Esophagus (tissue), 2 donors: ENCODE results near the gene CCDC54. TPM values are rescaled to one million over a fixed set of nuclear protein-coding genes. Genes with fewer than 3 reads are reported as not detected.

Source experiments
- H3K27ac ChIP-seq, 2 donors: one replicate each; pipeline ENCODE4 v1.5.1; 2013; ENCODE audit warnings: low read depth in 2 of 2, mild to moderate bottlenecking in 2 of 2, inconsistent platforms in 1 of 2, low read length in 1 of 2, moderate library complexity in 1 of 2
- H3K27me3 ChIP-seq, 2 donors: one replicate each; pipeline ENCODE4 v1.6.1; 2013; ENCODE audit warnings: low read length in 2 of 2, control low read depth in 1 of 2, mild to moderate bottlenecking in 1 of 2; ENCODE audit not compliant: insufficient read depth in 2 of 2, control insufficient read depth in 1 of 2
- H3K36me3 ChIP-seq, 2 donors: one replicate each; pipeline ENCODE4 v1.6.1; 2013; ENCODE audit warnings: low read length in 1 of 2; ENCODE audit not compliant: control insufficient read depth in 2 of 2, insufficient read depth in 2 of 2
- H3K4me1 ChIP-seq, 2 donors: one replicate each; pipeline ENCODE4 v1.6.1; 2013; ENCODE audit warnings: low read length in 1 of 2; ENCODE audit not compliant: control insufficient read depth in 2 of 2, insufficient read depth in 2 of 2
- H3K4me3 ChIP-seq, 2 donors: one replicate each; pipeline ENCODE4 v1.5.1; 2013; ENCODE audit warnings: low read length in 2 of 2, mild to moderate bottlenecking in 2 of 2, low read depth in 1 of 2, moderate library complexity in 1 of 2
- H3K9me3 ChIP-seq, 2 donors: one replicate each; pipeline ENCODE4 v1.6.1; 2013; ENCODE audit warnings: mild to moderate bottlenecking in 2 of 2, low read depth in 1 of 2, low read length in 1 of 2, moderate library complexity in 1 of 2; ENCODE audit not compliant: control insufficient read depth in 2 of 2, insufficient read depth in 1 of 2
- WGBS, 2 donors: extraction: QIAGEN DNeasy Blood & Tissue Kit; methylation state at CpG; one replicate each; pipeline ENCODE4 v1.1.7; 2013; 5-methylcytosine and 5-hydroxymethylcytosine counted together
- polyA plus RNA-seq, 2 donors: library from polyadenylated mRNA; stranded (reverse); fragments of 200-250 nt; gene quantifications; one replicate each; pipeline ENCODE4 v1.2.3, GENCODE V29; 2013
- donor health status: healthy with polysubstance abuse.
- donor health status: Bipolar disorder and iron deficiency.

Gene CCDC54
- polyA plus RNA-seq, 2 donors, result not detected

DNA sequence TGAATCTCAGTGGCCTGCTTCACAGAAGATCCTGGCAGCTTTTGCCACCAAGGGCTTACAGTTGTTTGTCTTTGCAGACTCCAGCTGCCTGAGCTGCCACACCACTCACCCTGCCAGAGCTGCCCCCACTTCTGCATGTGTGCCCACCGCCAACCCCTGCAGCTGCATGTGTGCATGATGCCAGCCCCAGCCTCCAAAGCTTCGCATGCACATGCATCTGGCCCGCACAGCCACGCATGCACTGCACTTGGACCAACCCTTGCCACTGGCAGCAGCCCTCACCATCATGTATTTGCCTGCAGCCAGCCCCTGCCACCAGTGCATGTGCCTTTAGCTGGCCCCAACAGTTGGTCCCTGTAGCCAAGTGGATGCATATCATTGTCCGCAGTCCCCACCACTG is 31.3 kb downstream of the CCDC54 start:
- H3K4me1 ChIP-seq, result no peaks in the 10 kb centered on the region
- no peaks in the 10 kb centered on the region for H3K27me3 ChIP-seq
- no peak overlapping the region for H3K27ac ChIP-seq
- whole genome bisulfite sequencing, 2 donors, result 95 to 98% methylated on average over 5 of the region's 5 CpGs
- peaks cover 2 to 6% of the 10 kb centered on the region in 2 donors for H3K9me3 ChIP-seq
- no peaks in the 10 kb centered on the region for H3K36me3 ChIP-seq
- H3K4me3 ChIP-seq, result no peak overlapping the region

DNA sequence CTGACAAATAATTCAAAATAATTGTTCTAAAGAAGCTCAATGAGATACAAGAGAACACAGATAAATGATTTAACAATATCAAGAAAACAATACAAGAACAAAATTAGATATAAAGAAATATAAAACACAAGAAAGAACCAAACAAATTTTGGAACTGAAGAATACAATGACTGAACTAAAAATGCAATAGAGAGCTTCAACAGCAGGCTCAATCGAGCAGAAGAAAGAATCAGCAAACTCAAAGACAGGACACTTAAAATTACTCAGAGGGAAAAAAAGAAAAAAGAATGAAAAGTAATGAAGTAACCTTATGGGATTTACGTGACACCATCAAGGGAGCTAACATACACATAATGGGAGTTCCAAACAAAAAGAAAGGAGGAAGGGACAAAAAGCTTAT is 32.1 kb downstream of the CCDC54 start:
- H3K36me3 ChIP-seq, result no peaks in the 10 kb centered on the region
- WGBS, 2 donors, result 86 to 88% methylated on average over 2 of the region's 2 CpGs

DNA sequence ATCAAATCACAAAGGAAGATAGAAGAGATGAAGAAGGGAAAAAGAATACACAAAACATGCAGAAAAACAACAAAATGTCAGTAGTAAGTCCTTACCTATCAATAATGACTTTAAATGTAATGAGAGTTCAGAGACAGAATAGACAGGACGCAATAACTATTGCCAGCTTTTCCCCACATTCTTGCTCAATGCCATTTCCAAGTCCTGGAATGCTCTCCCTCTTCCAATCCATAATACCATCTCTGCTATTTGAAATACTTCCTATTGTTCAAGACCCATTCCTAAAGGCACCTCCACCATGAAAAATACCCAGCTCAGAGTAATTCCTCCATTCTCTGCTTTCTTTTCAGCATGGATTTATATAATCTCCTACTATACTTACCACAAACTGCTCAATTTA is 33.4 kb downstream of the CCDC54 start:
- Histone ChIP-seq H3K4me1 (no peaks in the 10 kb centered on the region), H3K4me3 (no peak overlapping the region), H3K9me3 (peaks cover 2 to 6% of the 10 kb centered on the region in 2 donors), H3K27me3 (no peaks in the 10 kb centered on the region), H3K36me3 (no peaks in the 10 kb centered on the region), H3K27ac (no peak overlapping the region)
- 76 to 92% methylated on average over 1 of the region's 1 CpG for WGBS, 2 donors

More for the DNA sequence above, 32.1 kb downstream of the CCDC54 start:
- Histone ChIP-seq H3K4me1 (no peaks in the 10 kb centered on the region), H3K27ac (no peak overlapping the region), H3K9me3 (peaks cover 2 to 6% of the 10 kb centered on the region in 2 donors), H3K4me3 (no peak overlapping the region), H3K27me3 (no peaks in the 10 kb centered on the region)

DNA sequence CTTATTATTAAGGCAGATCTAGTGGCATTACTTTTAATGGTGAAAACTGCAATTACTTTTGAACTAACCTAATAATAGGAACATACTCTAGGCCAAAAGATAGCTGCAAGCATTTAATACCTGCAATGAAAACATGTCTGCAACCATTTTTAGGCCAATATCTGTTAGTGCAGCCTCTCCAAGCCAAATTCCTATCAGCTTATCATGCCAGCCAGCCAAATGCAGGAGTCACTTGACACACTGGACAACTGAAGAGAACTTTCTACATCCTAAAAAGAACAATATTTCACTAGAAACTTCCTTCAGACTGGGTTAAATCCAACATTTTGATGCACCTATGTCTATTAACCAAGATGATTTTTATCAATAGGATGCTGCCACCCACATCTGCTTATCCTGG is 33.8 kb downstream of the CCDC54 start:
- H3K9me3 ChIP-seq, result peaks cover 2 to 6% of the 10 kb centered on the region in 2 donors
- no peak overlapping the region for H3K27ac ChIP-seq
- H3K4me3 ChIP-seq, result no peak overlapping the region
- H3K4me1 ChIP-seq, result no peaks in the 10 kb centered on the region
- no peaks in the 10 kb centered on the region for H3K27me3 ChIP-seq
- no peaks in the 10 kb centered on the region for H3K36me3 ChIP-seq

DNA sequence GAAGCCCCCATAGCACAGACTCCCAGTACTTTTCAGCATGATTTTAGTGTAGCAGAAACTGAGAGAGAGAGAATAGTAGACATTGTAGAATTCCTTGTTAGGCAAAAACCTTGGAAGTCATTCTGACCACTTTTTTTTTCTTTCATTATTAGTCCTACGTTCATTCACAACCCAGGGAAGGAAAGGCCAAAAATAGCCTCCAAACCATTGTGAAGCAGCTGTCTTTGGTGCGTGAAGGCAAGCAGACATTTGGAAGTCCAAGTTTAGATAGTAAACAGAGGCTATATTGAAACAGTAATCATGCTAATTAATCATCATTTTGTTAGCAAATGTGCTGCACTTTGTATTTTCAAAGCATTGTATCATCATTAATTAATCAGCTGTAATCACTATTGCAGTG is 34.5 kb downstream of the CCDC54 start:
- Histone ChIP-seq H3K4me1 (no peaks in the 10 kb centered on the region), H3K4me3 (no peak overlapping the region), H3K27me3 (no peaks in the 10 kb centered on the region), H3K9me3 (peaks cover 2 to 6% of the 10 kb centered on the region in 2 donors), H3K27ac (no peak overlapping the region), H3K36me3 (no peaks in the 10 kb centered on the region)
- 51 to 52% methylated on average over 2 of the region's 2 CpGs for WGBS, 2 donors

DNA sequence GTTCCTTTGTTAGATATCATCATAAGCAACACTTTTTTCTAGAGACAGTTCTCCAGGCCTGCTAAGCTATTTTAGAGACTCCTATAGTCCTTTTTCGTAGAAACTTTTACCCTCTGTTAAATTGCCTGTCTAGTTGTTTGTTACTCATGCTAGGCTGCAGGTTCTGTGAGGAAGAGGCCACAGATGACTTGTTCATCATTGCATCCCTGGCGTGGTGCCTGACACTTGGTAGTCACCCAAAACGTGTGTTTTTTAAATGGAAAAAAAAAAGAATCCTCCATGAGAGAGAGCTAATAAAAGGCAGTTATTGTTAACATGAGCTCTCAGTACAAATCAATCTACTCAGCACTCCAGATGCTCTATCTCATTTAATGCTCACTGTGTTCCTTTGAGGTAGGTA is 35.1 kb downstream of the CCDC54 start:
- H3K4me1 ChIP-seq, result no peaks in the 10 kb centered on the region
- WGBS, 2 donors, result 59 to 69% methylated on average over 3 of the region's 3 CpGs
- H3K27ac ChIP-seq, result no peak overlapping the region
- no peaks in the 10 kb centered on the region for H3K27me3 ChIP-seq
- no peak overlapping the region for H3K4me3 ChIP-seq
- no peaks in the 10 kb centered on the region for H3K36me3 ChIP-seq
- H3K9me3 ChIP-seq, result peaks cover 2 to 6% of the 10 kb centered on the region in 2 donors

DNA sequence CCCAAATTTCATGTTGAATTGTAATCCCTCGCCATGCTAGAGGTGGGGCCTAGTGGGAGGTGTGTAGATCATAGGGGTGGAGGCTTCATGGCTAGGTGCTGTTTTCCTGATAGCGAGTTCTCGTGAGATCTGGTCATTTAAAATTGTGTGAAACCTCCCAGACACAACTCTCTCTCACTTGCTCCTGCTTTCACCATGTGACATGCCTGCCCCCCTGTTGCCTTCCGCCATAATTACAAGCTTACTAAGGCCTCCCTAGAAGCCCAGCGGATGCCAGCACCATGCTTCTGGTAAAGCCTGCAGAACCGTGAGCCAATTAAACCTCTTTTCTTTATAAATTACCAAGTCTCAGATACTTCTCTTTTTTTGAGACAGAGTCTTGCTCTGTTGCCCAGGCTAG is 36.0 kb downstream of the CCDC54 start:
- 96 to 98% methylated on average over 6 of the region's 6 CpGs for WGBS, 2 donors

DNA sequence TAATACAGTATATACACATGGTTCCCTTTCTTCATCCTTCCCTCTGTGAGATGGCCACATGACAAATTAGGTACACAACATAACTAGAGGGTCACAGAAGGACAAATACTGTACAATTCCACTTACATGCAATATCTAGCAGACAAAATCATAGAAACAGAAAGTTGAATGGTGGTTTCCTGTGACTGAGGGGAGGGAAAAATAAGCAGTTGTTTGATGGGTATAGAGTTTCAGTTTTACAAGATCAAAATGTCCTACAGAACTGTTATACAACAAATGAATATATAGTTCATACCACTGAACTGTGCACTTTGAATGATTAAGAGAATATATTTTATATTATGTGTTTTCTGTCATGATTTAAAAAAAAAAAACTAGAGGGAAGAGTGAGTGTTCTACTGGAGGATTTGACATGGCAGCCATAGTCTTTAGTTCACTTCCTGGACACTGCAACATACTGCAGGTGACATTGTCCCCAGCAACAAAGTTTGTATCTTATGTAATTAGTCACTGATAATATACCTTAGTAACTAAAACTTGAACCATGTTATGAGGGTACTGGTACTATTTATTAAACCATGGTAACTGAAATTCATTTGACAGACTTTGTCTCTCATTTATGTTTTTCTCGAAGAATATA is 37.2 kb downstream of the CCDC54 start:
- Histone ChIP-seq H3K4me1 (no peaks in the 10 kb centered on the region), H3K9me3 (no peaks in the 10 kb centered on the region), H3K27ac (no peak overlapping the region), H3K27me3 (no peaks in the 10 kb centered on the region), H3K36me3 (no peaks in the 10 kb centered on the region), H3K4me3 (no peak overlapping the region)
- WGBS, 2 donors, result 93 to 97% methylated on average over 1 of the region's 1 CpG

More for the DNA sequence above, 36.0 kb downstream of the CCDC54 start:
- Histone ChIP-seq H3K4me3 (no peak overlapping the region), H3K27ac (no peak overlapping the region), H3K27me3 (no peaks in the 10 kb centered on the region), H3K36me3 (no peaks in the 10 kb centered on the region), H3K4me1 (no peaks in the 10 kb centered on the region), H3K9me3 (peaks cover 2 to 6% of the 10 kb centered on the region in 2 donors)

DNA sequence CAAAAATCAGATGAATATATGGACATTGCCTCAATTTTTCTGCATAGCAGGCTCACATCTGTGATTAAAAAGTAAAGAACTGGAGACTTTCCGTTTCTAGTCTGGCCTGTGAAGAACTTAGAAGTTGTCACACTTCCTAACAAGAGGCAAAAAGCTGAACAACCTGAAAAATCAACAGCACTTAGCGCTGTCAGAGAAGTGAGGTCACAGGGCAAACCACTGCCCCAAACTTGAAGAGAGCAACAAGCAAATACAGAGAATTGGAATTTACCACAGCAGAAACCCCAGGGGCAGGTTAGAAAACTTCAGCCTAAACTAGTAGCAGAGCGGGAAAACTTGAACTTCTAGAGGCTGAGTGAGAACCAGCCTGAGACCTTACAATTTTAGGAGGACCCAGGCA is 38.9 kb downstream of the CCDC54 start:
- Histone ChIP-seq H3K27ac (no peak overlapping the region), H3K9me3 (no peaks in the 10 kb centered on the region), H3K36me3 (no peaks in the 10 kb centered on the region), H3K4me1 (no peaks in the 10 kb centered on the region), H3K4me3 (no peak overlapping the region), H3K27me3 (no peaks in the 10 kb centered on the region)
- WGBS, 2 donors, result 94 to 95% methylated on average over 3 of the region's 3 CpGs

DNA sequence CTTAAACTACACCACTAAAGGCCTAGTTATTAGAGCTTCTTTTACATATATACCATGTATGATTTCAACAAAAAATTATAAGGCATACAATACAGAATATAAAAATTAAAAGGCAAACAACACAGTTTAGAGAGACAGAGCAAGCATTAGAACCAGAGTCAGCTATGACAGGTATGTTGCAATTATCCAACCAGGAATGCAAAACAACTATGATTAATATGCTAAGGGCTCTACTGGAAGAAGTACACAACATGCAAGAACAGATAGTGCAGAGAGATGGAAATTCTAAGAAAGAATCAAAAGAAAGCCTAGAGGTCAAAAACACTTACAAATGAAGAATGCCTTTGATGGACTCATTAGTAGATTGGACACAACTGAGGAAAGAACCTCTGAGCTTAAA is 39.6 kb downstream of the CCDC54 start:
- Histone ChIP-seq H3K9me3 (no peaks in the 10 kb centered on the region), H3K4me1 (no peaks in the 10 kb centered on the region)

More for the DNA sequence above, 39.6 kb downstream of the CCDC54 start:
- no peak overlapping the region for H3K27ac ChIP-seq
- no peak overlapping the region for H3K4me3 ChIP-seq
- H3K36me3 ChIP-seq, result no peaks in the 10 kb centered on the region
- no peaks in the 10 kb centered on the region for H3K27me3 ChIP-seq
